OCI-LY7 (cell line): ENCODE measurements around the gene DIP2C. TPM values are rescaled to one million over a fixed set of nuclear protein-coding genes. Genes with fewer than 3 reads are reported as not detected.

Source experiments
- BruUV-seq: library from RNA; stranded (reverse); fragments of 400-500 nt; replicated peaks from 2 replicates; lab custom pipeline; 2021; lab: Mats Ljungman, UMichigan
- CTCF ChIA-PET: fragments of 300-600 bp; sonication (Branson Sonifier 250); formaldehyde crosslinking; loops from one replicate; lab custom pipeline; 2022; ENCODE audit warnings: antibody characterized with exemption; ENCODE audit not compliant: unreplicated experiment; lab: Charles Lee
- POLR2A ChIA-PET: fragments of 300-600 bp; sonication (Branson Sonifier 250); formaldehyde crosslinking; loops from one replicate; lab custom pipeline; 2022; ENCODE audit warnings: antibody characterized with exemption; lab: Charles Lee
- DNase-seq: peaks from one replicate; pipeline ENCODE4 v3.0.0-alpha.2; 2015; ENCODE audit warnings: low spot score
- H2AFZ ChIP-seq: fragments of 200-600 bp; sonication (generic), shearing (Covaris generic); 2 replicates; pipeline ENCODE4 v1.6.1; 2014; ENCODE audit warnings: mild to moderate bottlenecking, antibody characterized with exemption, low read length, moderate library complexity
- H3K27ac ChIP-seq: fragments of 200-600 bp; sonication (generic); 2 replicates; pipeline ENCODE4 v1.5.1; 2014; ENCODE audit warnings: mixed run types, low read depth, mild to moderate bottlenecking, moderate library complexity, low read length, inconsistent platforms; ENCODE audit not compliant: poor library complexity, severe bottlenecking
- H3K36me3 ChIP-seq: fragments of 200-600 bp; sonication (generic); 2 replicates; pipeline ENCODE4 v1.6.1; 2014; ENCODE audit warnings: mild to moderate bottlenecking, antibody characterized with exemption, low read length, moderate library complexity, mixed read lengths; ENCODE audit not compliant: insufficient read depth
- H3K4me1 ChIP-seq: fragments of 200-600 bp; sonication (generic); 2 replicates; pipeline ENCODE4 v1.5.1; 2014; ENCODE audit warnings: mild to moderate bottlenecking, low read length; ENCODE audit not compliant: insufficient read depth, poor library complexity, severe bottlenecking
- H3K4me2 ChIP-seq: fragments of 200-600 bp; sonication (generic); 2 replicates; pipeline ENCODE4 v1.6.1; 2014; ENCODE audit warnings: mild to moderate bottlenecking, low read length
- H3K4me3 ChIP-seq: fragments of 200-600 bp; sonication (generic); 2 replicates; pipeline ENCODE4 v1.5.1; 2014; ENCODE audit warnings: mild to moderate bottlenecking, low read depth, low read length; ENCODE audit not compliant: poor library complexity, severe bottlenecking
- H3K79me2 ChIP-seq: fragments of 200-600 bp; sonication (generic); 2 replicates; pipeline ENCODE4 v1.6.1; 2016; ENCODE audit warnings: low read depth, mild to moderate bottlenecking, low read length, moderate library complexity, mixed read lengths; ENCODE audit not compliant: insufficient read depth
- H3K9me2 ChIP-seq: fragments of 200-600 bp; sonication (generic); 2 replicates; pipeline ENCODE4 v1.6.1; 2016; ENCODE audit warnings: mild to moderate bottlenecking, low read length, mixed read lengths; ENCODE audit not compliant: insufficient read depth
- H3K9me3 ChIP-seq: fragments of 200-600 bp; sonication (generic); 2 replicates; pipeline ENCODE4 v1.6.1; 2014; ENCODE audit warnings: mild to moderate bottlenecking, mixed run types, low read length, mixed read lengths
- H4K20me1 ChIP-seq: fragments of 200-600 bp; sonication (generic); 2 replicates; pipeline ENCODE4 v1.6.1; 2014; ENCODE audit warnings: mild to moderate bottlenecking, antibody characterized with exemption, low read length, moderate library complexity, mixed read lengths; ENCODE audit not compliant: insufficient read depth
- EZH2phosphoT487 ChIP-seq: fragments of 200-600 bp; sonication (generic); IDR thresholded peaks from 2 replicates; pipeline ENCODE4 v1.6.1; 2018; ENCODE audit warnings: low read depth, borderline replicate concordance, mild to moderate bottlenecking, mixed run types, antibody characterized with exemption, low read length, moderate library complexity, mixed read lengths
- intact Hi-C: fragments of 100-400 bp; cut with micrococcal nuclease; formaldehyde crosslinking; loops from one replicate; pipeline ENCODE4 v1.10.0; 2022; ENCODE audit not compliant: unreplicated experiment
- total RNA-seq, 2 experiments: library from RNA; depleted of rRNA in 1 of 2; stranded (reverse); fragments of >200 nt in 1 of 2; shearing (Covaris generic) in 1 of 2; gene quantifications; 2 replicates each; pipeline ENCODE4 v1.2.3, GENCODE V29; 2014 to 2022
- TF ChIP-seq, protein P1 (sequence below): fragments of 200-600 bp; sonication (generic); conservative IDR thresholded peaks from 2 replicates; pipeline ENCODE4 v1.5.1; 2014; ENCODE audit warnings: mild to moderate bottlenecking, antibody characterized with exemption, low read length, moderate library complexity, mixed read lengths

Gene DIP2C
- total RNA-seq, 2 experiments from 2014 or later = 10.9 to 29.5 TPM

DNA sequence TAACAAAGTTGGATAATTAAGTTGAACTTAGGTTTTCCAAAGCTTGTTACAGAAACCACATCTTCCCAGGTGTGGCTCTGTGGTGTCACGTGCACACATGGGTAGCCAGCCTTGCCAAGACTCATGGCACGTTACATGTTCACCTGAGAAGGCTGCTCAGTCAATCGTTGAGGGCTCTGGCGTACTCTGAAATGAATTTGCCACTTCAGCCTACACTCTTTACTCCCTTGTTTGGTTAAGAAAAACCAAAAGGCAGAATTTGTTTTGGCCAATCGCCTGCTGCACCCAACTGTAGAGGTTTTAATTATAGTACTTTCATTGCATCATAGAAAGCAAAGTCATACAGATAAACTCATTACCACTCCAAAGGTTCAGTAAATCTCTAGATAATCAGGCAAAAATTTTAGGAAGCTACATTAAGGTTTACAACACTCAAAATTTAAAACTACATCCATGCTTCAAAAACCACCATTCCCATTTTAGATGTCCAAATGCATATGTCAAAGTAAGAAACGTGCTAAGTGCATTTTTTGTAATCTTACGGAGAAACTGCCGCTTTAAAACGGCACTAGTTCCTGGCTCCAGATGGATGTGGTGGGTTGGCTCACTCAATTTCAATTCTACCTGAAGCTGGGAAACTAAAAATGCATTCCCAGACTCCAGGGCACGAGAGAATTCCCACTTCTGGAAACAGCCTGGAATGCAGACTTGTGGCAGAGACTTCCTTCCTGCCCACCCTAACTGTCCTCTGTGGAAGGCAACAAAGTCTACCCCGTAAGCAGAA lies 88.4 kb downstream of the DIP2C start:
- Histone ChIP-seq H3K79me2 (no peaks in the 10 kb centered on the region), H2AFZ (no peak overlapping the region), H3K4me2 (peak overlapping the region; percentile 27; the same call in 1 of the 2 replicates), H4K20me1 (no peaks in the 10 kb centered on the region), H3K9me2 (no peaks in the 10 kb centered on the region), H3K4me1 (no peaks in the 10 kb centered on the region), H3K4me3 (no peak overlapping the region), H3K36me3 (no peaks in the 10 kb centered on the region), H3K27ac (no peak overlapping the region), H3K9me3 (no peaks in the 10 kb centered on the region)
- ChIA-PET CTCF (no interaction called here), POLR2A (interaction anchor here (0.6 to 0.7 kb wide), 2 partner anchors 20 to 124 kb away, joined by 3 to 4 read pairs; no protein-coding TSS in a partner anchor)
- DNase-seq = no peak
- TF ChIP-seq, protein P1, sequence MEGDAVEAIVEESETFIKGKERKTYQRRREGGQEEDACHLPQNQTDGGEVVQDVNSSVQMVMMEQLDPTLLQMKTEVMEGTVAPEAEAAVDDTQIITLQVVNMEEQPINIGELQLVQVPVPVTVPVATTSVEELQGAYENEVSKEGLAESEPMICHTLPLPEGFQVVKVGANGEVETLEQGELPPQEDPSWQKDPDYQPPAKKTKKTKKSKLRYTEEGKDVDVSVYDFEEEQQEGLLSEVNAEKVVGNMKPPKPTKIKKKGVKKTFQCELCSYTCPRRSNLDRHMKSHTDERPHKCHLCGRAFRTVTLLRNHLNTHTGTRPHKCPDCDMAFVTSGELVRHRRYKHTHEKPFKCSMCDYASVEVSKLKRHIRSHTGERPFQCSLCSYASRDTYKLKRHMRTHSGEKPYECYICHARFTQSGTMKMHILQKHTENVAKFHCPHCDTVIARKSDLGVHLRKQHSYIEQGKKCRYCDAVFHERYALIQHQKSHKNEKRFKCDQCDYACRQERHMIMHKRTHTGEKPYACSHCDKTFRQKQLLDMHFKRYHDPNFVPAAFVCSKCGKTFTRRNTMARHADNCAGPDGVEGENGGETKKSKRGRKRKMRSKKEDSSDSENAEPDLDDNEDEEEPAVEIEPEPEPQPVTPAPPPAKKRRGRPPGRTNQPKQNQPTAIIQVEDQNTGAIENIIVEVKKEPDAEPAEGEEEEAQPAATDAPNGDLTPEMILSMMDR = no peak
- TF ChIP-seq EZH2phosphoT487 = no peak
- intact Hi-C loops = no loop called here
- no TSS peak for BruUV-seq

DNA sequence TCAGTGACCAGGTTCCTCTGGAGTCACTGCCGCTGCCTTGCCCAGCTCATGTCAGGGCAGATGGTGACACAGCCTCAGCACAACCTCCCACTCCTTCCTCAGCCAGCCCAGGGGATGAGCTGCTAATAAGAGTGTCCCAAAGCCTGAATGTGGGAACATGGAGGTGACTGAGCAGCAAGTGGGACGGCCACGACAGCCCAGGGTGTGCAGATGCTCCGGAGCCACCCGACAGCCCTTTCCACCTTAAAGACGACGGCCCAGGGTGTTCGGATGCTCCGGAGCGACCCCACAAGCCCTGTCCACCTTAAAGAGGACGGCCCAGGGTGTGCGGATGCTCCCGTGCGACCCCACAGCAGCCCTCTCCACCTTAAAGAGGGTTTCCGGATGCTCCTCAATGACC lies 89.2 kb downstream of the DIP2C start:
- H3K79me2 ChIP-seq = no peaks in the 10 kb centered on the region
- H3K4me2 ChIP-seq = no peak overlapping the region
- TF ChIP-seq EZH2phosphoT487 = no peak
- TF ChIP-seq, protein P1 = no peak
- no peaks in the 10 kb centered on the region for H3K4me1 ChIP-seq
- H3K9me2 ChIP-seq = no peaks in the 10 kb centered on the region
- CTCF ChIA-PET = no interaction called here
- intact Hi-C loops = no loop called here
- H2AFZ ChIP-seq = no peak overlapping the region
- H3K9me3 ChIP-seq = no peaks in the 10 kb centered on the region
- no peaks in the 10 kb centered on the region for H3K36me3 ChIP-seq
- no peak overlapping the region for H3K27ac ChIP-seq
- no peak for DNase-seq
- no peaks in the 10 kb centered on the region for H4K20me1 ChIP-seq
- no TSS peak for BruUV-seq
- POLR2A ChIA-PET = no interaction called here
- H3K4me3 ChIP-seq = no peak overlapping the region

DNA sequence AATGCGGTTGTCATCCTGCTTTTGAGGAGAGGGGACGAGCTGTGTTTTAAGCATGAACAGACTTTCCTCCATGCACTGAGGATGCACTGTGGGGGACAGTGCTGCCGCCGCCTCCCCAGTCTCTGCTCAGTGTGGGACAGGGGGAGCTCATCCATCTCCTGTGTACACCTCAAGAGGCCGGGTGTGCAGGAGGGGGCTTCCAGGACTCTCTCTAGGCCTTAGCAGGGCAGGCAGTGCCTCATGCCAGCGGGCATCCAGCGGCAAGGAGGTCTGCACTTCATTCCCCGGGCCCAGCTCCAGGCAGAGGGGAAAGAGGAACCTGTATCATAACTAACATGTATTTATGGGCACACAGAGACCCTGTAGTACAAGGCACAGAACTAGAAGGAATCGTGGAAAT lies 89.7 kb downstream of the DIP2C start:
- H3K9me2 ChIP-seq = no peaks in the 10 kb centered on the region
- ChIA-PET POLR2A (no interaction called here), CTCF (no interaction called here)
- no peak overlapping the region for H3K27ac ChIP-seq
- no peak for TF ChIP-seq EZH2phosphoT487
- TF ChIP-seq, protein P1 = no peak
- intact Hi-C loops = no loop called here
- no peaks in the 10 kb centered on the region for H3K79me2 ChIP-seq
- no peak overlapping the region for H2AFZ ChIP-seq
- no peak for DNase-seq
- H3K4me3 ChIP-seq = no peak overlapping the region
- H3K9me3 ChIP-seq = no peaks in the 10 kb centered on the region
- no peaks in the 10 kb centered on the region for H4K20me1 ChIP-seq
- no peak overlapping the region for H3K4me2 ChIP-seq
- no peaks in the 10 kb centered on the region for H3K36me3 ChIP-seq
- no peaks in the 10 kb centered on the region for H3K4me1 ChIP-seq
- BruUV-seq = no TSS peak
